Pons (tissue), 1 donor: ENCODE measurements around the gene ZNRF1.

ENCODE experiments used
- DNase-seq: peaks from one replicate; pipeline ENCODE4 v3.0.0-alpha.2; 2016; ENCODE audit warnings: low spot score

The ZNRF1 gene

GRCh38 chr16:75152635-75153034, 153.8 kb downstream of the ZNRF1 start:
- DNase-seq, result no peak

GRCh38 chr16:75160386-75160785, 161.6 kb downstream of the ZNRF1 start:
- no peak for DNase-seq
